ENCODE data around the gene RABGAP1L. TPM values are rescaled to one million over a fixed set of nuclear protein-coding genes. Genes with fewer than 3 reads are reported as not detected.
"Not testable (repeated sequence)": the region's sequence is repeated elsewhere in the genome, so short reads cannot be mapped to it uniquely, and the experiment has no call there.

RABGAP1L gene
- total RNA-seq, 1 donor from 2014 or later, result 41.0 TPM

- intact Hi-C loops (cut with micrococcal nuclease), result no loop called here
- Mint-ChIP-seq H3K36me3 (ENCODE audit: low read depth) (peaks cover 2% of the 10 kb centered on the region), H3K27me3 (ENCODE audit: insufficient read depth) (no peaks in the 10 kb centered on the region), H3K4me3 (no peak overlapping the region), H3K9me3 (peaks cover 19% of the 10 kb centered on the region), H3K27ac (no peak overlapping the region), H3K4me1 (ENCODE audit: low read depth) (no peaks in the 10 kb centered on the region)
- DNase-seq (ENCODE audit: low spot score), result no peak
These were observed 332.3 kb downstream of the RABGAP1L start for GRCh38 chr1:174491606-174492005.

GRCh38 chr1:174497478-174497877 is 338.2 kb downstream of the RABGAP1L start:
- DNase-seq (ENCODE audit: low spot score), result no peak
- H3K9me3 Mint-ChIP-seq, result no peaks in the 10 kb centered on the region
- intact Hi-C loops (cut with micrococcal nuclease), result no loop called here
- no peaks in the 10 kb centered on the region for H3K4me1 Mint-ChIP-seq (ENCODE audit: low read depth)
- no peaks in the 10 kb centered on the region for H3K36me3 Mint-ChIP-seq (ENCODE audit: low read depth)
- no peak overlapping the region for H3K4me3 Mint-ChIP-seq
- H3K27ac Mint-ChIP-seq, result no peak overlapping the region
- H3K27me3 Mint-ChIP-seq (ENCODE audit: insufficient read depth), result no peaks in the 10 kb centered on the region

- H3K27ac Mint-ChIP-seq; DNase-seq (ENCODE audit: low spot score); intact Hi-C loops (cut with micrococcal nuclease); H3K9me3 Mint-ChIP-seq; H3K27me3 Mint-ChIP-seq (ENCODE audit: insufficient read depth); H3K4me3 Mint-ChIP-seq; H3K36me3 Mint-ChIP-seq (ENCODE audit: low read depth); H3K4me1 Mint-ChIP-seq (ENCODE audit: low read depth): not testable (repeated sequence)
These were observed 357.4 kb downstream of the RABGAP1L start for GRCh38 chr1:174516755-174517154.

- Mint-ChIP-seq H3K9me3 (peaks cover 16% of the 10 kb centered on the region), H3K36me3 (ENCODE audit: low read depth) (no peaks in the 10 kb centered on the region), H3K4me1 (ENCODE audit: low read depth) (no peaks in the 10 kb centered on the region), H3K4me3 (no peak overlapping the region), H3K27ac (no peak overlapping the region), H3K27me3 (ENCODE audit: insufficient read depth) (no peaks in the 10 kb centered on the region)
- DNase-seq (ENCODE audit: low spot score), result no peak
- intact Hi-C loops (cut with micrococcal nuclease), result no loop called here
These were observed 360.5 kb downstream of the RABGAP1L start for GRCh38 chr1:174519844-174520243.

GRCh38 chr1:174531751-174532150 is 372.4 kb downstream of the RABGAP1L start:
- intact Hi-C loops (cut with micrococcal nuclease), result no loop called here
- no peaks in the 10 kb centered on the region for H3K27me3 Mint-ChIP-seq (ENCODE audit: insufficient read depth)

GRCh38 chr1:174534789-174535188 is 375.5 kb downstream of the RABGAP1L start:
- H3K27me3 Mint-ChIP-seq (ENCODE audit: insufficient read depth), result no peaks in the 10 kb centered on the region
- H3K36me3 Mint-ChIP-seq (ENCODE audit: low read depth), result peaks cover 14% of the 10 kb centered on the region
- no peak overlapping the region for H3K27ac Mint-ChIP-seq
- peaks cover 32% of the 10 kb centered on the region for H3K9me3 Mint-ChIP-seq
- H3K4me1 Mint-ChIP-seq (ENCODE audit: low read depth), result no peaks in the 10 kb centered on the region
- intact Hi-C loops (cut with micrococcal nuclease), result no loop called here
- H3K4me3 Mint-ChIP-seq, result no peak overlapping the region
- DNase-seq (ENCODE audit: low spot score), result no peak

More at GRCh38 chr1:174531751-174532150, 372.4 kb downstream of the RABGAP1L start:
- DNase-seq (ENCODE audit: low spot score), result no peak
- no peak overlapping the region for H3K27ac Mint-ChIP-seq
- H3K9me3 Mint-ChIP-seq, result peaks cover 45% of the 10 kb centered on the region
- H3K4me1 Mint-ChIP-seq (ENCODE audit: low read depth), result peaks cover 11% of the 10 kb centered on the region
- peaks cover 19% of the 10 kb centered on the region for H3K36me3 Mint-ChIP-seq (ENCODE audit: low read depth)
- no peak overlapping the region for H3K4me3 Mint-ChIP-seq

- peaks cover 32% of the 10 kb centered on the region for H3K9me3 Mint-ChIP-seq
- no peaks in the 10 kb centered on the region for H3K27me3 Mint-ChIP-seq (ENCODE audit: insufficient read depth)
- H3K4me3 Mint-ChIP-seq, result no peak overlapping the region
- intact Hi-C loops (cut with micrococcal nuclease), result no loop called here
- no peak overlapping the region for H3K27ac Mint-ChIP-seq
- DNase-seq (ENCODE audit: low spot score), result no peak
- peaks cover 14% of the 10 kb centered on the region for H3K36me3 Mint-ChIP-seq (ENCODE audit: low read depth)
- no peaks in the 10 kb centered on the region for H3K4me1 Mint-ChIP-seq (ENCODE audit: low read depth)
These were observed 375.9 kb downstream of the RABGAP1L start for GRCh38 chr1:174535207-174535606.

- H3K27ac Mint-ChIP-seq; H3K36me3 Mint-ChIP-seq (ENCODE audit: low read depth); H3K4me3 Mint-ChIP-seq; H3K4me1 Mint-ChIP-seq (ENCODE audit: low read depth); intact Hi-C loops (cut with micrococcal nuclease); DNase-seq (ENCODE audit: low spot score); H3K27me3 Mint-ChIP-seq (ENCODE audit: insufficient read depth): not testable (repeated sequence)
- H3K9me3 Mint-ChIP-seq, result peaks cover 24% of the 10 kb centered on the region
These were observed 384.1 kb downstream of the RABGAP1L start for GRCh38 chr1:174543421-174543820.

- Mint-ChIP-seq H3K9me3 (peaks cover 4% of the 10 kb centered on the region), H3K27me3 (ENCODE audit: insufficient read depth) (no peaks in the 10 kb centered on the region), H3K36me3 (ENCODE audit: low read depth) (peaks cover 3% of the 10 kb centered on the region), H3K4me3 (no peak overlapping the region), H3K27ac (no peak overlapping the region), H3K4me1 (ENCODE audit: low read depth) (no peaks in the 10 kb centered on the region)
- no peak for DNase-seq (ENCODE audit: low spot score)
- intact Hi-C loops (cut with micrococcal nuclease), result no loop called here
These were observed 391.0 kb downstream of the RABGAP1L start for GRCh38 chr1:174550296-174550695.

- peaks cover 8% of the 10 kb centered on the region for H3K9me3 Mint-ChIP-seq
- no peak overlapping the region for H3K4me3 Mint-ChIP-seq
- no peaks in the 10 kb centered on the region for H3K4me1 Mint-ChIP-seq (ENCODE audit: low read depth)
- no peak overlapping the region for H3K27ac Mint-ChIP-seq
- DNase-seq (ENCODE audit: low spot score), result no peak
- H3K36me3 Mint-ChIP-seq (ENCODE audit: low read depth), result peaks cover 3% of the 10 kb centered on the region
- H3K27me3 Mint-ChIP-seq (ENCODE audit: insufficient read depth), result no peaks in the 10 kb centered on the region
- intact Hi-C loops (cut with micrococcal nuclease), result no loop called here
These were observed 397.1 kb downstream of the RABGAP1L start for GRCh38 chr1:174556392-174556791.

- DNase-seq (ENCODE audit: low spot score), result no peak
- H3K9me3 Mint-ChIP-seq, result peaks cover 3% of the 10 kb centered on the region
- H3K27ac Mint-ChIP-seq, result no peak overlapping the region
- H3K36me3 Mint-ChIP-seq (ENCODE audit: low read depth), result no peaks in the 10 kb centered on the region
- H3K4me3 Mint-ChIP-seq, result no peak overlapping the region
- no peaks in the 10 kb centered on the region for H3K27me3 Mint-ChIP-seq (ENCODE audit: insufficient read depth)
- no peaks in the 10 kb centered on the region for H3K4me1 Mint-ChIP-seq (ENCODE audit: low read depth)
- intact Hi-C loops (cut with micrococcal nuclease), result no loop called here
These were observed 409.2 kb downstream of the RABGAP1L start for GRCh38 chr1:174568551-174568950.

GRCh38 chr1:174569240-174569639 is 409.9 kb downstream of the RABGAP1L start:
- Mint-ChIP-seq H3K27ac (no peak overlapping the region), H3K4me3 (no peak overlapping the region), H3K4me1 (ENCODE audit: low read depth) (no peaks in the 10 kb centered on the region), H3K9me3 (peaks cover 3% of the 10 kb centered on the region), H3K36me3 (ENCODE audit: low read depth) (no peaks in the 10 kb centered on the region), H3K27me3 (ENCODE audit: insufficient read depth) (no peaks in the 10 kb centered on the region)
- intact Hi-C loops (cut with micrococcal nuclease), result no loop called here
- DNase-seq (ENCODE audit: low spot score), result no peak

GRCh38 chr1:174572771-174573170 is 413.5 kb downstream of the RABGAP1L start:
- H3K27ac Mint-ChIP-seq, result no peak overlapping the region
- no peaks in the 10 kb centered on the region for H3K36me3 Mint-ChIP-seq (ENCODE audit: low read depth)
- H3K4me1 Mint-ChIP-seq (ENCODE audit: low read depth), result no peaks in the 10 kb centered on the region
- DNase-seq (ENCODE audit: low spot score), result no peak
- no peak overlapping the region for H3K4me3 Mint-ChIP-seq
- intact Hi-C loops (cut with micrococcal nuclease), result no loop called here
- peaks cover 19% of the 10 kb centered on the region for H3K9me3 Mint-ChIP-seq
- H3K27me3 Mint-ChIP-seq (ENCODE audit: insufficient read depth), result no peaks in the 10 kb centered on the region

- intact Hi-C loops (cut with micrococcal nuclease); H3K4me1 Mint-ChIP-seq (ENCODE audit: low read depth); DNase-seq (ENCODE audit: low spot score); H3K27me3 Mint-ChIP-seq (ENCODE audit: insufficient read depth); H3K36me3 Mint-ChIP-seq (ENCODE audit: low read depth); H3K27ac Mint-ChIP-seq; H3K4me3 Mint-ChIP-seq: not testable (repeated sequence)
- H3K9me3 Mint-ChIP-seq, result peaks cover 27% of the 10 kb centered on the region
These were observed 416.8 kb downstream of the RABGAP1L start for GRCh38 chr1:174576120-174576519.

Data from activated T-helper 1 cell treated with anti-CD3 and anti-CD28 coated beads, Interleukin-12 subunit alpha, Interleukin-12 subunit beta, Interleukin-2, Interleukin-4 antibody, amounts not matched to agents 30 ng/mL and 10 ng/mL and 1 ng/mL, durations not matched to agents 14 hours and 24 hours and 36 hours (primary cell).